ENCODE data around the gene RUFY2. TPM values are rescaled to one million over a fixed set of nuclear protein-coding genes. Genes with fewer than 3 reads are reported as not detected.

Gene RUFY2
- total RNA-seq, 4 donors from 2014 or later: 18.0 to 49.6 (median 23.5) TPM

GRCh38 chr10:68302871-68303270, 104.2 kb downstream of the RUFY2 start:
- H3K4me3 ChIP-seq (ENCODE audit: low read depth, poor library complexity, severe bottlenecking): no peak overlapping the region
- TF ChIP-seq CTCF (IDR thresholded peaks at IDR 0.05) (no peak), POLR2A (IDR thresholded peaks at IDR 0.05) (no peak)
- intact Hi-C loops (cut with DNase I; ENCODE audit: low total_unique reads): loop anchor here (5.0 kb wide), 1 partner anchor 446 kb away; no protein-coding TSS in a partner anchor
- DNase-seq (ENCODE audit: low spot score in 2 of 2): peak in 1 of 2 donors; percentile 9
- WGBS, 2 donors: 68 to 70% methylated on average over 5 of the region's 5 CpGs

GRCh38 chr10:68302503-68302823, 104.6 kb downstream of the RUFY2 start:
- DNase-seq (ENCODE audit: low spot score in 2 of 2): peak in 1 of 2 donors; percentile 10
- 36 to 42% methylated on average over 2 of the region's 2 CpGs for WGBS, 2 donors
- intact Hi-C loops (cut with DNase I; ENCODE audit: low total_unique reads): loop anchor here (5.0 kb wide), 1 partner anchor 445 kb away; no protein-coding TSS in a partner anchor
- no peak overlapping the region for H3K4me3 ChIP-seq (ENCODE audit: low read depth, poor library complexity, severe bottlenecking)
- no peak for TF ChIP-seq CTCF (IDR thresholded peaks at IDR 0.05)

GRCh38 chr10:68301790-68302502, 105.1 kb downstream of the RUFY2 start:
- no peak for TF ChIP-seq POLR2A (IDR thresholded peaks at IDR 0.05)
- TF ChIP-seq CTCF (IDR thresholded peaks at IDR 0.05): no peak
- H3K4me3 ChIP-seq (ENCODE audit: low read depth, poor library complexity, severe bottlenecking): no peak overlapping the region
- 45 to 48% methylated on average over 6 of the region's 6 CpGs for WGBS, 2 donors
- DNase-seq (ENCODE audit: low spot score in 2 of 2): peak in 1 of 2 donors; percentile 2
- intact Hi-C loops (cut with DNase I; ENCODE audit: low total_unique reads): loop anchor here (5.0 kb wide), 1 partner anchor 445 kb away; no protein-coding TSS in a partner anchor

- H3K4me3 ChIP-seq (ENCODE audit: low read depth, poor library complexity, severe bottlenecking): no peak overlapping the region
- DNase-seq (ENCODE audit: low spot score in 2 of 2): peak in 1 of 2 donors; percentile 3
- TF ChIP-seq POLR2A (IDR thresholded peaks at IDR 0.05): no peak
- TF ChIP-seq CTCF (IDR thresholded peaks at IDR 0.05): no peak
- intact Hi-C loops (cut with DNase I; ENCODE audit: low total_unique reads): loop anchor here (5.0 kb wide), 1 partner anchor 444 kb away; no protein-coding TSS in a partner anchor
- 89 to 91% methylated on average over 3 of the region's 3 CpGs for WGBS, 2 donors
Measured at GRCh38 chr10:68301301-68301700, 105.8 kb downstream of the RUFY2 start.

GRCh38 chr10:68296843-68297663, 110.0 kb downstream of the RUFY2 start:
- no peak for DNase-seq (ENCODE audit: low spot score in 2 of 2)
- 60 to 68% methylated on average over 9 of the region's 9 CpGs for WGBS, 2 donors
- intact Hi-C loops (cut with DNase I; ENCODE audit: low total_unique reads): no loop called here
- no peak overlapping the region for H3K4me3 ChIP-seq (ENCODE audit: low read depth, poor library complexity, severe bottlenecking)
- no peak for TF ChIP-seq POLR2A (IDR thresholded peaks at IDR 0.05)
- TF ChIP-seq CTCF (IDR thresholded peaks at IDR 0.05): no peak

Other genes with a start within 250 kb of the RUFY2 start
- gene ATOH7, start 175.2 kb downstream of the RUFY2 start, total RNA-seq: under 1 TPM in 3 of 4 donors, not detected in 1; 0.38 to 0.99 (median 0.49) TPM
- gene HNRNPH3, start 75.2 kb downstream of the RUFY2 start, total RNA-seq: 10 to 100 TPM; 23.5 to 82.1 (median 43.6) TPM
- 1 to 10 TPM; 2.0 to 3.6 (median 2.8) TPM for gene PBLD, start 74.3 kb downstream of the RUFY2 start, total RNA-seq
- gene DNA2, start 64.7 kb upstream of the RUFY2 start, total RNA-seq: 1 to 10 TPM; 1.7 to 3.5 (median 2.2) TPM
- 10 to 100 TPM in 2 of 4 donors, 1 to 10 TPM in 2; 7.7 to 31.5 (median 10.0) TPM for gene SLC25A16, start 120.2 kb upstream of the RUFY2 start, total RNA-seq
- 1 to 10 TPM; 1.1 to 3.8 (median 1.9) TPM for gene TET1, start 153.1 kb upstream of the RUFY2 start, total RNA-seq

Data from lower leg skin (tissue), 4 donors.